Effector CD8-positive, alpha-beta T cell (primary cell): ENCODE data around the gene APBB3.

Experiments used
- DNase-seq: peaks from one replicate; lab custom pipeline; 2025; lab: John Stamatoyannopoulos, UW

APBB3 gene

GRCh38 chr5:140576776-140577201 lies 12.4 kb upstream of the APBB3 start:
- no peak for DNase-seq

GRCh38 chr5:140575309-140575708 lies 10.9 kb upstream of the APBB3 start:
- DNase-seq: no peak

GRCh38 chr5:140574165-140574564 lies 9.8 kb upstream of the APBB3 start:
- no peak for DNase-seq

GRCh38 chr5:140573683-140574082 lies 9.3 kb upstream of the APBB3 start:
- no peak for DNase-seq

- no peak for DNase-seq
These were observed 6.7 kb upstream of the APBB3 start for GRCh38 chr5:140571105-140571504.

GRCh38 chr5:140570488-140570887 lies 6.1 kb upstream of the APBB3 start:
- no peak for DNase-seq

- DNase-seq: no peak
These were observed 5.7 kb upstream of the APBB3 start for GRCh38 chr5:140570058-140570457.

GRCh38 chr5:140569197-140569596 lies 4.8 kb upstream of the APBB3 start:
- DNase-seq: no peak

- no peak for DNase-seq
These were observed 4.2 kb upstream of the APBB3 start for GRCh38 chr5:140568443-140569063.

GRCh38 chr5:140567871-140568270 lies 3.5 kb upstream of the APBB3 start:
- DNase-seq: no peak

GRCh38 chr5:140567136-140567818 lies 2.9 kb upstream of the APBB3 start:
- DNase-seq: no peak

- DNase-seq: no peak
These were observed 2.3 kb upstream of the APBB3 start for GRCh38 chr5:140566665-140567064.

- DNase-seq: no peak
These were observed 1.3 kb upstream of the APBB3 start for GRCh38 chr5:140565780-140566095.

GRCh38 chr5:140565024-140565779 lies 804 bp upstream of the APBB3 start:
- DNase-seq: no peak

GRCh38 chr5:140563596-140563995 lies 802 bp downstream of the APBB3 start:
- no peak for DNase-seq

GRCh38 chr5:140561753-140562523 lies 2.5 kb downstream of the APBB3 start:
- no peak for DNase-seq

- DNase-seq: no peak
These were observed 4.2 kb downstream of the APBB3 start for GRCh38 chr5:140560227-140560626.

- no peak for DNase-seq
These were observed 5.9 kb downstream of the APBB3 start for GRCh38 chr5:140558542-140558941.

GRCh38 chr5:140557965-140558364 lies 6.4 kb downstream of the APBB3 start:
- no peak for DNase-seq

GRCh38 chr5:140557136-140557805 lies 7.1 kb downstream of the APBB3 start, which contains the start of gene SRA1:
SRA1 (minus strand) TSS chr5:140557473; CDS start chr5:140557452, 21 bp downstream.
- DNase-seq: peak; percentile 71

GRCh38 chr5:140556438-140556837 lies 8.0 kb downstream of the APBB3 start:
- DNase-seq: no peak
